HEK293T (cell line): ENCODE results near the gene AP3S2.

Experiments
- CTCF ChIA-PET: fragments of 350-600 bp; formaldehyde crosslinking; extraction: SDS; loops from one replicate; lab custom pipeline; 2021; ENCODE audit warnings: antibody characterized with exemption, inconsistent platforms; lab: Yijun Ruan, JAX
- POLR2A ChIA-PET: fragments of 350-600 bp; formaldehyde crosslinking; extraction: SDS; loops from one replicate; lab custom pipeline; 2020; ENCODE audit warnings: antibody characterized with exemption, inconsistent platforms; lab: Yijun Ruan, JAX
- DNase-seq: peaks from one replicate; pipeline ENCODE4 v3.0.0; 2012; ENCODE audit warnings: mixed read lengths; ENCODE audit errors: extremely low spot score
- ARNT ChIP-seq: fragments of 450-650 bp; IDR thresholded peaks from 2 replicates; pipeline ENCODE4 v1.6.1; 2017; ENCODE audit warnings: mild to moderate bottlenecking
- BHLHE40 ChIP-seq: fragments of 450-650 bp; IDR thresholded peaks from 2 replicates; pipeline ENCODE4 v1.6.1; 2016; ENCODE audit warnings: mild to moderate bottlenecking, moderate library complexity, borderline replicate concordance
- CTBP1 ChIP-seq: fragments of 450-650 bp; IDR thresholded peaks from 2 replicates; pipeline ENCODE4 v1.6.1; 2016; ENCODE audit warnings: borderline replicate concordance
- ELF4 ChIP-seq: fragments of 450-650 bp; IDR thresholded peaks from 2 replicates; pipeline ENCODE4 v1.6.1; 2017; ENCODE audit warnings: antibody characterized with exemption
- FOXA1 ChIP-seq: fragments of 450-650 bp; IDR thresholded peaks from 2 replicates; pipeline ENCODE4 v1.6.1; 2016; ENCODE audit warnings: mild to moderate bottlenecking
- FOXK2 ChIP-seq: fragments of 450-650 bp; IDR thresholded peaks from 2 replicates; pipeline ENCODE4 v1.6.1; 2016; ENCODE audit warnings: mild to moderate bottlenecking
- FOXM1 ChIP-seq: fragments of 450-650 bp; IDR thresholded peaks from 2 replicates; pipeline ENCODE4 v1.6.1; 2017; ENCODE audit warnings: mild to moderate bottlenecking, borderline replicate concordance
- HDGF ChIP-seq: fragments of 450-650 bp; IDR thresholded peaks from 2 replicates; pipeline ENCODE4 v1.6.1; 2017; ENCODE audit warnings: antibody characterized with exemption, borderline replicate concordance
- L3MBTL2 ChIP-seq: fragments of 450-650 bp; conservative IDR thresholded peaks from 2 replicates; pipeline ENCODE4 v1.6.1; 2016; ENCODE audit warnings: mild to moderate bottlenecking
- LEF1 ChIP-seq: fragments of 450-650 bp; IDR thresholded peaks from 2 replicates; pipeline ENCODE4 v1.6.1; 2017; ENCODE audit warnings: mild to moderate bottlenecking, borderline replicate concordance
- NFRKB ChIP-seq: fragments of 450-650 bp; IDR thresholded peaks from 2 replicates; pipeline ENCODE4 v1.6.1; 2016; ENCODE audit warnings: mild to moderate bottlenecking, moderate library complexity
- PKNOX1 ChIP-seq: fragments of 450-650 bp; IDR thresholded peaks from 2 replicates; pipeline ENCODE4 v1.6.1; 2016
- SP1 ChIP-seq: fragments of 450-650 bp; IDR thresholded peaks from 2 replicates; pipeline ENCODE4 v1.6.1; 2017
- SUZ12 ChIP-seq: fragments of 450-650 bp; IDR thresholded peaks from 2 replicates; pipeline ENCODE4 v1.6.1; 2016; ENCODE audit warnings: mild to moderate bottlenecking
- TARDBP ChIP-seq: fragments of 450-650 bp; IDR thresholded peaks from 2 replicates; pipeline ENCODE4 v1.6.1; 2016
- ZNF384 ChIP-seq: fragments of 450-650 bp; IDR thresholded peaks from 2 replicates; pipeline ENCODE4 v1.6.1; 2016

Gene AP3S2

GRCh38 chr15:89863918-89864317 lies 29.9 kb downstream of the AP3S2 start:
- DNase-seq: no peak
- POLR2A ChIA-PET: interaction anchor here (0.9 kb wide), 1 partner anchor 11 kb away, joined by 3 read pairs; no protein-coding TSS in a partner anchor
- CTCF ChIA-PET: interaction anchor here (0.6 to 2.0 kb wide), 4 partner anchors 11 to 287 kb away, joined by 3 to 10 read pairs (median 4); no protein-coding TSS in a partner anchor
- no peak for TF ChIP-seq SP1
- no peak for TF ChIP-seq FOXM1
- no peak for TF ChIP-seq TARDBP
- no peak for TF ChIP-seq ZNF384
- TF ChIP-seq LEF1: no peak
- no peak for TF ChIP-seq PKNOX1
- TF ChIP-seq BHLHE40: no peak
- no peak for TF ChIP-seq SUZ12
- TF ChIP-seq CTBP1: no peak
- no peak for TF ChIP-seq L3MBTL2
- no peak for TF ChIP-seq HDGF
- TF ChIP-seq FOXA1: no peak
- TF ChIP-seq ELF4: no peak
- TF ChIP-seq NFRKB: no peak
- no peak for TF ChIP-seq FOXK2
- no peak for TF ChIP-seq ARNT

- ChIA-PET CTCF (interaction anchor here (1.9 kb wide), 1 partner anchor 14 kb away, joined by 14 read pairs; no protein-coding TSS in a partner anchor), POLR2A (no interaction called here)
- no peak for DNase-seq
- no peak for TF ChIP-seq FOXK2
- no peak for TF ChIP-seq LEF1
- TF ChIP-seq FOXM1: no peak
- no peak for TF ChIP-seq ELF4
- no peak for TF ChIP-seq ZNF384
- no peak for TF ChIP-seq NFRKB
- TF ChIP-seq CTBP1: no peak
- TF ChIP-seq ARNT: no peak
- TF ChIP-seq FOXA1: no peak
- no peak for TF ChIP-seq SUZ12
Observed at GRCh38 chr15:89860891-89861290, 32.9 kb downstream of the AP3S2 start.

GRCh38 chr15:89860431-89860830 lies 33.4 kb downstream of the AP3S2 start:
- no peak for TF ChIP-seq FOXA1
- no peak for TF ChIP-seq HDGF
- TF ChIP-seq SP1: no peak
- no peak for TF ChIP-seq BHLHE40
- no peak for TF ChIP-seq CTBP1
- TF ChIP-seq SUZ12: no peak
- TF ChIP-seq PKNOX1: no peak
- TF ChIP-seq FOXK2: no peak
- no peak for TF ChIP-seq L3MBTL2
- no peak for TF ChIP-seq ZNF384
- TF ChIP-seq NFRKB: no peak
- no peak for TF ChIP-seq ELF4
- TF ChIP-seq LEF1: no peak
- no peak for TF ChIP-seq FOXM1
- no peak for TF ChIP-seq TARDBP
- no peak for TF ChIP-seq ARNT
- POLR2A ChIA-PET: no interaction called here
- no peak for DNase-seq
- CTCF ChIA-PET: interaction anchor here (1.9 kb wide), 1 partner anchor 14 kb away, joined by 14 read pairs; no protein-coding TSS in a partner anchor

- DNase-seq: no peak
- ChIA-PET POLR2A (interaction anchor here (0.7 kb wide), 1 partner anchor 13 kb away, joined by 3 read pairs; no protein-coding TSS in a partner anchor), CTCF (interaction anchor here (0.7 to 1.4 kb wide), 2 partner anchors 16 to 113 kb away, joined by 3 to 6 read pairs; no protein-coding TSS in a partner anchor)
- no peak for TF ChIP-seq CTBP1
- TF ChIP-seq ELF4: no peak
- no peak for TF ChIP-seq ARNT
- no peak for TF ChIP-seq PKNOX1
- no peak for TF ChIP-seq L3MBTL2
- no peak for TF ChIP-seq FOXM1
- TF ChIP-seq ZNF384: no peak
- TF ChIP-seq FOXA1: no peak
- TF ChIP-seq LEF1: no peak
- TF ChIP-seq NFRKB: no peak
- no peak for TF ChIP-seq HDGF
- no peak for TF ChIP-seq BHLHE40
- no peak for TF ChIP-seq TARDBP
- TF ChIP-seq FOXK2: no peak
- no peak for TF ChIP-seq SP1
- TF ChIP-seq SUZ12: no peak
Observed at GRCh38 chr15:89858661-89859458, 34.9 kb downstream of the AP3S2 start.

GRCh38 chr15:89857673-89858072 lies 36.1 kb downstream of the AP3S2 start:
- POLR2A ChIA-PET: no interaction called here
- TF ChIP-seq SUZ12: no peak
- TF ChIP-seq LEF1: no peak
- TF ChIP-seq L3MBTL2: no peak
- no peak for TF ChIP-seq FOXA1
- no peak for TF ChIP-seq FOXM1
- TF ChIP-seq ZNF384: no peak
- no peak for TF ChIP-seq PKNOX1
- CTCF ChIA-PET: no interaction called here
- no peak for DNase-seq
